H9 (cell line): ENCODE measurements around the gene FGD6. TPM values are rescaled to one million over a fixed set of nuclear protein-coding genes. Genes with fewer than 3 reads are reported as not detected.

Source experiments
- DNase-seq: peaks from one replicate; pipeline ENCODE4 v3.0.0-alpha.2; 2017
- H2AFZ ChIP-seq: one replicate; pipeline ENCODE4 v1.6.1; 2013; ENCODE audit warnings: mild to moderate bottlenecking, low read length, control low read depth, moderate library complexity
- H2AK5ac ChIP-seq: 2 replicates; pipeline ENCODE4 v1.6.1; 2013; ENCODE audit warnings: low read length, control low read depth, mixed read lengths; ENCODE audit not compliant: insufficient read length
- H2BK120ac ChIP-seq: one replicate; pipeline ENCODE4 v1.6.1; 2013; ENCODE audit warnings: low read depth, mild to moderate bottlenecking, low read length, control low read depth, inconsistent platforms; ENCODE audit not compliant: poor library complexity, severe bottlenecking
- H2BK12ac ChIP-seq: 2 replicates; pipeline ENCODE4 v1.6.1; 2013; ENCODE audit warnings: low read length, control low read depth, mixed read lengths, low read depth; ENCODE audit not compliant: insufficient read length
- H2BK15ac ChIP-seq: 2 replicates; pipeline ENCODE4 v1.6.1; 2013; ENCODE audit warnings: low read depth, low read length, control low read depth
- H2BK20ac ChIP-seq: one replicate; pipeline ENCODE4 v1.6.1; 2013; ENCODE audit warnings: low read depth, mild to moderate bottlenecking, low read length, control low read depth, inconsistent platforms; ENCODE audit not compliant: poor library complexity, severe bottlenecking
- H2BK5ac ChIP-seq: 2 replicates; pipeline ENCODE4 v1.6.1; 2013; ENCODE audit warnings: low read length, control low read depth, mixed read lengths; ENCODE audit not compliant: insufficient read length
- H3K14ac ChIP-seq: 2 replicates; pipeline ENCODE4 v1.6.1; 2013; ENCODE audit warnings: low read length, control low read depth; ENCODE audit not compliant: insufficient read depth
- H3K18ac ChIP-seq: 2 replicates; pipeline ENCODE4 v1.6.1; 2013; ENCODE audit warnings: low read depth, mild to moderate bottlenecking, mixed read lengths, low read length, control low read depth; ENCODE audit not compliant: insufficient read length
- H3K23ac ChIP-seq: 2 replicates; pipeline ENCODE4 v1.6.1; 2013; ENCODE audit warnings: low read length, control low read depth, mixed read lengths, low read depth; ENCODE audit not compliant: insufficient read length
- H3K23me2 ChIP-seq: 2 replicates; pipeline ENCODE4 v1.6.1; 2013; ENCODE audit warnings: low read depth, mild to moderate bottlenecking, mixed read lengths, low read length, control low read depth; ENCODE audit not compliant: insufficient read length, poor library complexity, severe bottlenecking
- H3K27ac ChIP-seq: 2 replicates; pipeline ENCODE4 v1.5.1; 2013; ENCODE audit warnings: low read length, control low read depth, mixed read lengths, low read depth; ENCODE audit not compliant: insufficient read length
- H3K27me3 ChIP-seq: 2 replicates; pipeline ENCODE4 v1.6.1; 2013; ENCODE audit warnings: low read length, control low read depth, inconsistent platforms; ENCODE audit not compliant: insufficient read depth
- H3K4ac ChIP-seq: 2 replicates; pipeline ENCODE4 v1.6.1; 2013; ENCODE audit warnings: low read depth, mild to moderate bottlenecking, control low read depth, inconsistent platforms, low read length, moderate library complexity
- H3K4me1 ChIP-seq: 2 replicates; pipeline ENCODE4 v1.6.1; 2013; ENCODE audit warnings: low read length, control low read depth, inconsistent platforms; ENCODE audit not compliant: insufficient read depth
- H3K4me2 ChIP-seq: 2 replicates; pipeline ENCODE4 v1.6.1; 2013; ENCODE audit warnings: low read length, control low read depth, mixed read lengths; ENCODE audit not compliant: insufficient read length, insufficient read depth
- H3K56ac ChIP-seq: 2 replicates; pipeline ENCODE4 v1.6.1; 2013; ENCODE audit warnings: low read depth, mild to moderate bottlenecking, mixed read lengths, low read length, control low read depth; ENCODE audit not compliant: insufficient read length
- H3K79me1 ChIP-seq: 2 replicates; pipeline ENCODE4 v1.6.1; 2013; ENCODE audit warnings: low read depth, mild to moderate bottlenecking, moderate library complexity, low read length, control low read depth, inconsistent platforms; ENCODE audit not compliant: insufficient read depth, poor library complexity, severe bottlenecking
- H3K79me2 ChIP-seq: 2 replicates; pipeline ENCODE4 v1.6.1; 2013; ENCODE audit warnings: low read length, control low read depth, inconsistent platforms; ENCODE audit not compliant: insufficient read depth
- H3K9ac ChIP-seq: 2 replicates; pipeline ENCODE4 v1.6.1; 2013; ENCODE audit warnings: low read length, control low read depth, mixed read lengths; ENCODE audit not compliant: insufficient read length; ENCODE audit errors: extremely low read depth
- H3K9me3 ChIP-seq: one replicate; pipeline ENCODE4 v1.6.1; 2013; ENCODE audit warnings: low read depth, low read length, inconsistent platforms; ENCODE audit not compliant: control insufficient read depth
- H3T11ph ChIP-seq: one replicate; pipeline ENCODE4 v1.6.1; 2013; ENCODE audit warnings: mild to moderate bottlenecking, low read length, control low read depth, inconsistent platforms
- H4K20me1 ChIP-seq: one replicate; pipeline ENCODE4 v1.6.1; 2013; ENCODE audit not compliant: control insufficient read depth, insufficient read length, insufficient read depth
- H4K5ac ChIP-seq: 2 replicates; pipeline ENCODE4 v1.6.1; 2013; ENCODE audit warnings: low read depth, mild to moderate bottlenecking, mixed read lengths, low read length, control low read depth; ENCODE audit not compliant: insufficient read length
- H4K8ac ChIP-seq: replicated peaks from 2 replicates; pipeline ENCODE4 v1.6.1; 2013; ENCODE audit warnings: low read length, control low read depth, mixed read lengths, low read depth; ENCODE audit not compliant: insufficient read length
- H4K91ac ChIP-seq: 2 replicates; pipeline ENCODE4 v1.6.1; 2013; ENCODE audit warnings: low read depth, mild to moderate bottlenecking, moderate library complexity, mixed read lengths, low read length, control low read depth; ENCODE audit not compliant: insufficient read length
- H3K27ac Mint-ChIP-seq, 3 experiments: 2 replicates in 2 of 3; 3 replicates in 1 of 3; pipeline ENCODE4 v1.8.0; 2020 to 2021; ENCODE audit warnings: mixed read lengths in 3 of 3, mild to moderate bottlenecking in 1 of 3, moderate library complexity in 1 of 3
- H3K27me3 Mint-ChIP-seq: 2 replicates; pipeline ENCODE4 v1.8.0; 2021; ENCODE audit warnings: low read depth, mild to moderate bottlenecking, moderate library complexity, mixed read lengths
- H3K36me3 Mint-ChIP-seq, 3 experiments: 2 replicates in 2 of 3; 3 replicates in 1 of 3; pipeline ENCODE4 v1.8.0; 2020 to 2021; ENCODE audit warnings: low read depth in 3 of 3, mixed read lengths in 3 of 3; ENCODE audit not compliant: insufficient read depth in 1 of 3
- H3K4me1 Mint-ChIP-seq, 2 experiments: 2 replicates each; pipeline ENCODE4 v1.8.0; 2020; ENCODE audit warnings: mixed read lengths in 2 of 2
- H3K4me3 Mint-ChIP-seq, 2 experiments: 2 replicates in 1 of 2; 3 replicates in 1 of 2; pipeline ENCODE4 v1.8.0; 2020 to 2021; ENCODE audit warnings: mild to moderate bottlenecking in 2 of 2, mixed read lengths in 2 of 2, moderate library complexity in 1 of 2
- H3K9me3 Mint-ChIP-seq, 2 experiments: 2 replicates in 1 of 2; 3 replicates in 1 of 2; pipeline ENCODE4 v1.8.0; 2020; ENCODE audit warnings: mild to moderate bottlenecking in 2 of 2, mixed read lengths in 2 of 2, moderate library complexity in 1 of 2
- CTCF ChIP-seq: fragments of 200-600 bp; sonication (generic); conservative IDR thresholded peaks from 3 replicates; pipeline ENCODE4 v1.8.0; 2021; ENCODE audit warnings: antibody characterized with exemption, mild to moderate bottlenecking
- WGBS: extraction: QIAGEN DNeasy Blood & Tissue Kit; methylation state at CpG from one replicate; pipeline ENCODE4 v1.1.7; 2013; ENCODE audit warnings: missing lambda C conversion rate, low lambda C conversion rate, mixed read lengths; ENCODE audit not compliant: insufficient read length; ENCODE audit errors: extremely low coverage; 5-methylcytosine and 5-hydroxymethylcytosine counted together
- total RNA-seq: library from RNA; stranded (reverse); gene quantifications from 2 replicates; pipeline ENCODE4 v1.2.1, GENCODE V29; 2021

Gene FGD6
- total RNA-seq, 1 experiment from 2014 or later: 39.5 TPM

- no peak overlapping the region for H2BK12ac ChIP-seq
- no peak overlapping the region for H3K23ac ChIP-seq
- no peak overlapping the region for H3K27ac Mint-ChIP-seq
- H3K18ac ChIP-seq: no peak overlapping the region
- no peak overlapping the region for H4K5ac ChIP-seq
- no peaks in the 10 kb centered on the region for H3K9me3 ChIP-seq
- H3K79me1 ChIP-seq: no peaks in the 10 kb centered on the region
- no peak overlapping the region for H3K4ac ChIP-seq
- H4K8ac ChIP-seq: no peak overlapping the region
- H2BK20ac ChIP-seq: no peak overlapping the region
- H3K36me3 Mint-ChIP-seq: peaks cover 18 to 67% (median 50%) of the 10 kb centered on the region in 3 experiments
- H3K27me3 Mint-ChIP-seq: no peaks in the 10 kb centered on the region
- no peaks in the 10 kb centered on the region for H3K4me1 ChIP-seq
- no peak overlapping the region for H3K9ac ChIP-seq
- TF ChIP-seq CTCF: no peak
- no peak overlapping the region for H2AFZ ChIP-seq
- no peak overlapping the region for H3T11ph ChIP-seq
- H3K14ac ChIP-seq: no peak overlapping the region
- no peak overlapping the region for H3K4me2 ChIP-seq
- H3K4me3 Mint-ChIP-seq: no peak overlapping the region
- H3K23me2 ChIP-seq: no peaks in the 10 kb centered on the region
- no peaks in the 10 kb centered on the region for H3K4me1 Mint-ChIP-seq
- no CpG with 5 or more reads among the region's 1 CpG for WGBS
- no peak for DNase-seq
- H4K20me1 ChIP-seq: no peaks in the 10 kb centered on the region
- no peaks in the 10 kb centered on the region for H3K27me3 ChIP-seq
- no peak overlapping the region for H2AK5ac ChIP-seq
- no peak overlapping the region for H2BK5ac ChIP-seq
- no peaks in the 10 kb centered on the region for H3K9me3 Mint-ChIP-seq
- no peak overlapping the region for H3K27ac ChIP-seq
- no peak overlapping the region for H4K91ac ChIP-seq
- H2BK15ac ChIP-seq: no peak overlapping the region
- H3K79me2 ChIP-seq: no peaks in the 10 kb centered on the region
- H2BK120ac ChIP-seq: no peak overlapping the region
- H3K56ac ChIP-seq: no peak overlapping the region
Measured at GRCh38 chr12:95136598-95136997, 80.7 kb downstream of the FGD6 start.
